A549 treated with dexamethasone at 1 μM for 4 hours (cell line): ENCODE data around the gene KLF16. TPM values are rescaled to one million over a fixed set of nuclear protein-coding genes. Genes with fewer than 3 reads are reported as not detected.

Experiments used
- total RNA-seq: library from RNA; stranded (reverse); fragments of 200-300 nt; extraction: Qiagen RNA extraction; gene quantifications from 5 replicates; pipeline ENCODE4 v1.2.3, GENCODE V29; 2022

Gene KLF16
- 17.6 to 45.1 TPM (median 32.0 TPM) in 5 replicates for total RNA-seq

DNA sequence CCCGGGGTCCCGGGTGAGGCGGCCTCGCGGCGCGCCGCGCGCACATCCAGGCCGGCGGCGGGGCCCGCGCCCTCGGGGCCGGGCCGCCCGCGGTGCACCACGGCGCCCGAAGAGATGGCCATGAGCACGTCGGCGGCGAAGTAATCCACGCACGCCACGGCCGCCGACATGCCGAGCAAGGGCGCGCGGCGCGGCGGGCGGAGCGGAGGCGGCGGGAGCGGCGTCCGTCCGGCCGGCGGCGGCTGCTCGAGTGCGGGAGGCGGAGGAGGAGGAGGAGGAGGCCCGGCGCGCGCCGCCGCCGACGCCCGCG lies at the start of gene KLF16:
Gene KLF16, minus strand, starts transcription at position 252 of the 310 bp plus-strand sequence. Its CDS starts 82 bp downstream, at position 170.

DNA sequence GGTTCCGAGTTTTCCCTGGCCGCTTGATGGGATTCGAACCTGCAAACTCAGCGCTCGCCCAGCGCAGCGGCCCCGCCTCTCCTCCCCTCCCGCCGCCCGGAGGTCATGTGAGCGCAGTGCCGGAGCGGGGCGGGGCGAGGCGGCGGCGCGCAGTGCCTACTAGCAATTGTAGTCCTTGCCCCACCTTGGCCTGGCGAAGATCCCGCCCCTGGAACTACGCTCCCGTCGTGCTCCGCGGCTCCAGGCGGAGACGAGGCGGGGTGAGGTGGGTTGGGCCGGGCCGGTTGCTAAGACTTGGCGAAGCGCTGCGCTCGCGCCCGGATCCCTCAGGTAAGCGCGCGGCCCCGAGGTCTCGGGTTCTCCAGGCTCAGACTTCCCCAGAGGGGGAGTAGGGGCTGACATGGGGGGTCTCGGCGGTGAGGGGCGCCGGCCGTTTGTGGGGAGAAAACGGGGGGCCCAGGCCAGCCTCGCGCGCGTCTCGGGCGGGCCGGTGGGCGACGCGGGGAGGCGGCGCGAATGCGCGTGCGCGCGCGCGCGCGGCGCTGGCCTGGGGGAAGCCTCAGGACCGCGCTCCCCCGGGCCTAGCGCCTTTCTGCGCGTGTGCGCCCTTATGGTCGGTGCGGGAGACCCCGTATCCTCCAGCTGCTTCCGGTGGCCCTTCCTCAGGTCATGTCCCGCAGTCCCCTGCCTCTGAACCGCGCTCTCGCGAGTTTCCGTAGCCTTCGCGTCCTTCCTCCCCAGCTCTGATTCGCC lies 41.9 kb upstream of the KLF16 start, which contains the start of the genes ADAT3 and SCAMP4:
Gene ADAT3, plus strand, starts transcription at position 290 of the 753 bp plus-strand sequence. CDS start 6,649 bp downstream, outside the sequence.
Gene SCAMP4, plus strand, starts transcription at position 290 of the 753 bp plus-strand sequence. CDS start 9,621 bp downstream, outside the sequence.

DNA sequence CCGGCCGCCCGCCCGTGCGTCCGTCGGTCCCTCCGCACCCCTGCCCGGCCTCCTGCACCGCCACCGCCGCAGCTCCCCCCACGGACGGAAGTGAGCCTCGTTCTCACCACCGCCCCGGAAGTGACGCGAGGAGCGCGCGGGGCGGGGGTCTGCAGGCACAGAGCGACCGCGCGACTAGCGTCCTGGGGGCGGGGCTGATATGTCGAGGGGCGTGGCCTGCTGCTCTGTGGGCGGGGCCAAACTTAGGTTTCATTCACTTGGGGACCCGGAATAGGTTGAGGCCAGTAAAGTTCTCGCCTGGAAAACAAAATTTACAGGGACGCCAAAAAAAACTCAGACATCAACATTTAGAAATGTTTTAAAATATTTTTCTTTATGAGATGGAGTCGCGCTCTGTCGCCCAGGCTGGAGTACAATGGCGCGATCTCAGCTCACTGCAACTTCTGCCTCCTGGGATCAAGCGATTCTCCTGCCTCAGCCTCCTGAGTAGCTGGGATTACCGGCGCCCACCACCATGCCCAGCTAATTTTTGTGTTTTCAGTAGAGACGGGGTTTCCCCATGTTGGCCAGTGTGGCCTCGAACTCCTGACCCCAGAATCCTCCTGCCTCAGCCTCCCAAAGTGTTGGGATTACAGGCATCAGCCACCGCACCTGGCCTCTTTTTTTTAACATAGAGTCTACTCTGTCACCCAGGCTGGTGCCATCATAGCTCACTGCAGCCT lies 22.2 kb upstream of the KLF16 start, which contains the start of gene ABHD17A:
Gene ABHD17A, minus strand, starts transcription at position 99 of the 722 bp plus-strand sequence. CDS start 3,930 bp downstream, outside the sequence.

DNA sequence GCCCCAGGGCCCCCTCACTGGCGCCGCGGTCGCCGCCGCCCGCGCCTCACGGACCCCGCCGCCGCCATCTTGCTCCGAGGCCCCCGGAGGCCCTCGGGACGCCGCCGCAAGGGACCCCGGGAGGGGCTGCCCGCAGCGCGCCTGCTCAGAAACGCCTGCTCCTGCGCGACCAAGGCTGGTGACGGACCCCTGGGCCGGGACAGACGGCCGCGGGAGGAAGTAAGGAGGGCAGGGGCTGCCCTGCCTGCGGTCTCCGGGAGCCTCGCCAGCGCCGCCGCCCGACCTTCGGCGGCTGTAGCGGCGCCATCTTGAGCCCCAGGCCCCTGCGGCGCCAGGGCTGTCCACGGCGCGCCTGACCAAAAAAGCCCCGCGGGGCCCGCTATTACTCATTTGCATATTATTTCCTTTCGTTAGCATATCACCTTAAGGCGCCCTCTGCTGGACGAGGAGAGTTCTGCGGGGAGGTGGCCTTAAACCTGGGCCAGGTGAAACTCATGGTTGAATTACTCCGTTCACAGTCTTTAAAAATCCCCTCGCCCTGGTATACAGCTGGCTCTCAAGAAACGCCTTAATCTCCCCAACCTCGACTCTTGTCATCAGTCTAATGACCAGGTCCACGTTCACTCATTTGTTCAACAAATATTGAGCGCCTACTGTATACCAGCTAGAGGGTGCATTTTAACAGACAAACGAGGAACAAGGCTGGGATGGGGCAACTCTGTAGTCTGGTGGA lies 14.8 kb downstream of the KLF16 start, which contains the start of gene REXO1:
Gene REXO1, minus strand, starts transcription at position 85 of the 733 bp plus-strand sequence. CDS start 125 bp downstream, outside the sequence.

DNA sequence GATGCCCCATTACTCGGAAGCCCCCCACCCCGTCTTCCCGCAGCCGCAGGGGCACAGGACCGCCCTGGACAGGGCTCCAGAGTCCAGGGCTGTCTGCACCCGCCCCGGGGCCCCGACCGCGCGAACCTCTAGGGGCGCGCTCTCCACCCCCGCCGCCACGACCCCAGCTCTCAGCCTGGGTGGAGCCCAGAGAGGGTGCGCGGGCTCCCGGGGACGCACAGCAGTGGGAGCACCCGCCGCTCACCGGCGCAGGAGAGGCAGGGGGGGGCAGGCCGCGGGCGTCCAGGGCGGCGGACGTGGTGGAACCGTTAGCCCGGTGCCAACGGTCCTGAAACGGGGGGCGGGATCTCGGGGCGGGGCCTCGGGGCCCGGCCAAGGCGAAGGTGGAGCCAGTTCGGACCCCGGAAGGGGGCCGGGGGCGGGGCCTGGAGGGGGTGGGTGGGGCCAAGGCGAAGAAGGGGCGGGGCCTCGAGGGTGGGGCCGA lies 51.4 kb downstream of the KLF16 start, which contains the start of gene ATP8B3:
Gene ATP8B3, minus strand, starts transcription at position 335 of the 484 bp plus-strand sequence. CDS start 540 bp downstream, outside the sequence.

Other genes starting within 250 kb of the KLF16 start
- gene TCF3, start 211.0 kb downstream of the KLF16 start, total RNA-seq = 49.9 to 74.5 TPM (median 66.2 TPM) in 5 replicates
- 0.01 TPM in 2 of 5 replicates, not detected in the others for gene ONECUT3, start 110.1 kb downstream of the KLF16 start, total RNA-seq
- 1.4 to 3.6 TPM (median 3.3 TPM) in 5 replicates for gene ATP8B3, start 51.3 kb downstream of the KLF16 start, total RNA-seq
- gene REXO1, start 15.1 kb downstream of the KLF16 start, total RNA-seq = 14.9 to 23.9 TPM (median 21.1 TPM) in 5 replicates
- gene ABHD17A, start 21.9 kb upstream of the KLF16 start, total RNA-seq = 18.5 to 39.5 TPM (median 38.0 TPM) in 5 replicates
- gene ADAT3, start 41.8 kb upstream of the KLF16 start, total RNA-seq = 2.0 to 6.8 TPM (median 4.8 TPM) in 5 replicates
- 54.4 to 62.6 TPM (median 56.4 TPM) in 5 replicates for gene SCAMP4, start 41.8 kb upstream of the KLF16 start, total RNA-seq
- gene CSNK1G2, start 77.6 kb upstream of the KLF16 start, total RNA-seq = 32.5 to 53.7 TPM (median 47.1 TPM) in 5 replicates
- 28.8 to 50.7 TPM (median 45.8 TPM) in 5 replicates for gene BTBD2, start 152.1 kb upstream of the KLF16 start, total RNA-seq
- gene MKNK2, start 187.7 kb upstream of the KLF16 start, total RNA-seq = 44.4 to 78.6 TPM (median 73.8 TPM) in 5 replicates
- 13.3 to 19.7 TPM (median 18.4 TPM) in 5 replicates for gene MOB3A, start 232.7 kb upstream of the KLF16 start, total RNA-seq
- 0.30 to 0.73 TPM (median 0.47 TPM) in 5 replicates for gene IZUMO4, start 233.3 kb upstream of the KLF16 start, total RNA-seq